Panc1 (cell line): ENCODE results near the gene DLG2. TPM values are rescaled to one million over a fixed set of nuclear protein-coding genes. Genes with fewer than 3 reads are reported as not detected.

Source experiments
- ATAC-seq: fragments of 200-7000 bp; cut with Tn5 transposase; 2 replicates; pipeline ENCODE4 v1.9.1; 2020; ENCODE audit warnings: mild to moderate bottlenecking, moderate library complexity
- BruUV-seq: library from RNA; stranded (reverse); fragments of 400-500 nt; replicated peaks from 2 replicates; lab custom pipeline; 2021; lab: Mats Ljungman, UMichigan
- CTCF ChIA-PET: fragments of 300-600 bp; sonication (Branson Sonifier 250); formaldehyde crosslinking; loops from one replicate; lab custom pipeline; 2022; ENCODE audit warnings: antibody characterized with exemption; lab: Charles Lee
- POLR2A ChIA-PET: fragments of 300-600 bp; sonication (Branson Sonifier 250); formaldehyde crosslinking; loops from one replicate; lab custom pipeline; 2022; ENCODE audit warnings: antibody characterized with exemption; lab: Charles Lee
- DNase-seq: peaks from one replicate; pipeline ENCODE4 v3.0.0-alpha.2; 2010; ENCODE audit warnings: low read depth, low spot score
- H3K27ac ChIP-seq: 2 replicates; pipeline ENCODE4 v1.5.1; 2011; ENCODE audit warnings: mild to moderate bottlenecking, low read length, inconsistent platforms
- H3K27me3 ChIP-seq: fragments of 200-500 bp; sonication (Bioruptor generic); 2 replicates; pipeline ENCODE4 v1.6.0; 2014; ENCODE audit warnings: low read length, inconsistent platforms; ENCODE audit not compliant: control insufficient read depth, insufficient read depth
- H3K36me3 ChIP-seq: fragments of 200-500 bp; sonication (Bioruptor generic); 2 replicates; pipeline ENCODE4 v1.5.1; 2014; ENCODE audit warnings: inconsistent platforms, mild to moderate bottlenecking, low read length, moderate library complexity; ENCODE audit not compliant: control insufficient read depth, insufficient read depth
- H3K4me1 ChIP-seq: 2 replicates; pipeline ENCODE4 v1.5.1; 2011; ENCODE audit warnings: inconsistent platforms, mild to moderate bottlenecking, low read length, moderate library complexity; ENCODE audit not compliant: control insufficient read depth, insufficient read depth
- H3K4me3 ChIP-seq, 2 experiments: 2 replicates each; pipeline ENCODE4 v1.5.1; 2011 to 2012; ENCODE audit warnings: low read depth in 2 of 2, low read length in 2 of 2, mild to moderate bottlenecking in 2 of 2, inconsistent platforms in 1 of 2, moderate library complexity in 1 of 2
- H3K9me3 ChIP-seq: fragments of 200-500 bp; sonication (Bioruptor generic); 2 replicates; pipeline ENCODE4 v1.5.1; 2014; ENCODE audit warnings: low read depth, mild to moderate bottlenecking, inconsistent platforms, low read length, moderate library complexity; ENCODE audit not compliant: control insufficient read depth, insufficient read depth
- CTCF ChIP-seq: fragments of 450-650 bp; IDR thresholded peaks from 2 replicates; pipeline ENCODE4 v1.5.1; 2017; ENCODE audit warnings: mild to moderate bottlenecking
- POLR2AphosphoS5 ChIP-seq: IDR thresholded peaks from 2 replicates; pipeline ENCODE4 v1.6.1; 2012; ENCODE audit warnings: mild to moderate bottlenecking, low read depth, low read length, moderate library complexity
- SIN3A ChIP-seq: IDR thresholded peaks from 2 replicates; pipeline ENCODE4 v1.6.1; 2012; ENCODE audit warnings: low read depth, mild to moderate bottlenecking, low read length, moderate library complexity, borderline replicate concordance; ENCODE audit not compliant: insufficient read depth
- TCF7L2 ChIP-seq: IDR thresholded peaks from 2 replicates; pipeline ENCODE4 v1.6.1; 2011; ENCODE audit warnings: mild to moderate bottlenecking, low read depth, low read length, inconsistent platforms
- in situ Hi-C: cut with HindIII; loops from 2 replicates; pipeline ENCODE4 v1.10.0; 2016; ENCODE audit warnings: low sequenced_read_pairs, low pct_unique_long_range_greater_than_20kb
- intact Hi-C: fragments of 100-400 bp; cut with micrococcal nuclease; formaldehyde crosslinking; loops from one replicate; pipeline ENCODE4 v1.10.0; 2022; ENCODE audit not compliant: unreplicated experiment
- total RNA-seq: library from RNA; stranded (reverse); gene quantifications from one replicate; pipeline ENCODE4 v1.2.1, GENCODE V29; 2021; ENCODE audit not compliant: unreplicated experiment
- TF ChIP-seq, protein P1 (sequence below), 2 experiments: IDR thresholded peaks; 2 replicates each; pipeline ENCODE4 v1.6.1; 2011 to 2012; ENCODE audit warnings: low read depth in 2 of 2, control low read depth in 1 of 2, low read length in 1 of 2, mild to moderate bottlenecking in 1 of 2, moderate library complexity in 1 of 2; ENCODE audit not compliant: insufficient read depth in 1 of 2

The DLG2 gene
- total RNA-seq, 1 experiment from 2014 or later = 4.2 TPM

GRCh38 chr11:83855237-83855636 lies 1771.9 kb downstream of the DLG2 start:
- CTCF ChIA-PET = no interaction called here
- no peaks in the 10 kb centered on the region for H3K27me3 ChIP-seq
- BruUV-seq = no TSS peak

GRCh38 chr11:83852775-83853442 lies 1774.2 kb downstream of the DLG2 start:
- DNase-seq (no peak), ATAC-seq (no peak)
- no peaks in the 10 kb centered on the region for H3K4me1 ChIP-seq
- BruUV-seq = no TSS peak
- no peak for TF ChIP-seq POLR2AphosphoS5
- no peak for TF ChIP-seq SIN3A
- no peak for TF ChIP-seq TCF7L2
- TF ChIP-seq, protein P1, sequence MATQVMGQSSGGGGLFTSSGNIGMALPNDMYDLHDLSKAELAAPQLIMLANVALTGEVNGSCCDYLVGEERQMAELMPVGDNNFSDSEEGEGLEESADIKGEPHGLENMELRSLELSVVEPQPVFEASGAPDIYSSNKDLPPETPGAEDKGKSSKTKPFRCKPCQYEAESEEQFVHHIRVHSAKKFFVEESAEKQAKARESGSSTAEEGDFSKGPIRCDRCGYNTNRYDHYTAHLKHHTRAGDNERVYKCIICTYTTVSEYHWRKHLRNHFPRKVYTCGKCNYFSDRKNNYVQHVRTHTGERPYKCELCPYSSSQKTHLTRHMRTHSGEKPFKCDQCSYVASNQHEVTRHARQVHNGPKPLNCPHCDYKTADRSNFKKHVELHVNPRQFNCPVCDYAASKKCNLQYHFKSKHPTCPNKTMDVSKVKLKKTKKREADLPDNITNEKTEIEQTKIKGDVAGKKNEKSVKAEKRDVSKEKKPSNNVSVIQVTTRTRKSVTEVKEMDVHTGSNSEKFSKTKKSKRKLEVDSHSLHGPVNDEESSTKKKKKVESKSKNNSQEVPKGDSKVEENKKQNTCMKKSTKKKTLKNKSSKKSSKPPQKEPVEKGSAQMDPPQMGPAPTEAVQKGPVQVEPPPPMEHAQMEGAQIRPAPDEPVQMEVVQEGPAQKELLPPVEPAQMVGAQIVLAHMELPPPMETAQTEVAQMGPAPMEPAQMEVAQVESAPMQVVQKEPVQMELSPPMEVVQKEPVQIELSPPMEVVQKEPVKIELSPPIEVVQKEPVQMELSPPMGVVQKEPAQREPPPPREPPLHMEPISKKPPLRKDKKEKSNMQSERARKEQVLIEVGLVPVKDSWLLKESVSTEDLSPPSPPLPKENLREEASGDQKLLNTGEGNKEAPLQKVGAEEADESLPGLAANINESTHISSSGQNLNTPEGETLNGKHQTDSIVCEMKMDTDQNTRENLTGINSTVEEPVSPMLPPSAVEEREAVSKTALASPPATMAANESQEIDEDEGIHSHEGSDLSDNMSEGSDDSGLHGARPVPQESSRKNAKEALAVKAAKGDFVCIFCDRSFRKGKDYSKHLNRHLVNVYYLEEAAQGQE (IDR thresholded peaks at IDR 0.05; ENCODE audit: insufficient read depth in 1 of 2, low read depth in 2 of 2, low read length in 1 of 2) = no peak
- no peak for TF ChIP-seq CTCF
- H3K27ac ChIP-seq = no peak overlapping the region
- H3K36me3 ChIP-seq = no peaks in the 10 kb centered on the region
- no peak overlapping the region for H3K4me3 ChIP-seq
- in situ Hi-C loops (no loop called here), intact Hi-C loops (no loop called here)
- POLR2A ChIA-PET = no interaction called here
- no peaks in the 10 kb centered on the region for H3K9me3 ChIP-seq
- CTCF ChIA-PET = no interaction called here
- no peaks in the 10 kb centered on the region for H3K27me3 ChIP-seq

More at GRCh38 chr11:83855237-83855636, 1771.9 kb downstream of the DLG2 start:
- Histone ChIP-seq H3K4me1 (no peaks in the 10 kb centered on the region), H3K4me3 (no peak overlapping the region), H3K36me3 (no peaks in the 10 kb centered on the region), H3K27ac (no peak overlapping the region), H3K9me3 (no peaks in the 10 kb centered on the region)
- intact Hi-C loops = no loop called here
- DNase-seq (no peak), ATAC-seq (no peak)
- in situ Hi-C loops = no loop called here
- POLR2A ChIA-PET = no interaction called here
- TF ChIP-seq TCF7L2 (no peak), CTCF (no peak), SIN3A (no peak), POLR2AphosphoS5 (no peak)
- TF ChIP-seq, protein P1 (IDR thresholded peaks at IDR 0.05; ENCODE audit: insufficient read depth in 1 of 2, low read depth in 2 of 2, low read length in 1 of 2) = no peak
